Right lobe of liver (tissue), 4 donors: ENCODE results near the gene BSCL2.

Experiments used
- POLR2A ChIP-seq: fragments of 450-650 bp; IDR thresholded peaks from one replicate; pipeline ENCODE4 v1.6.1; 2017; ENCODE audit warnings: antibody characterized with exemption, mild to moderate bottlenecking
- TF ChIP-seq, protein P1 (sequence below), 4 donors: fragments of 200-600 bp in 3 of 4; fragments of 450-650 bp in 1 of 4; IDR thresholded peaks; one replicate each; pipeline versions ENCODE4 v1.5.1 to v1.8.0; 2016 to 2022; ENCODE audit warnings: antibody characterized with exemption in 4 of 4, mild to moderate bottlenecking in 2 of 4
- donor health status: DM: no; HTN: no; CAD: no.
- donor health status: DM: no; HTN: no; CAD: no.
- donor health status: DM: no; HTN: yes; CAD: no.

DNA sequence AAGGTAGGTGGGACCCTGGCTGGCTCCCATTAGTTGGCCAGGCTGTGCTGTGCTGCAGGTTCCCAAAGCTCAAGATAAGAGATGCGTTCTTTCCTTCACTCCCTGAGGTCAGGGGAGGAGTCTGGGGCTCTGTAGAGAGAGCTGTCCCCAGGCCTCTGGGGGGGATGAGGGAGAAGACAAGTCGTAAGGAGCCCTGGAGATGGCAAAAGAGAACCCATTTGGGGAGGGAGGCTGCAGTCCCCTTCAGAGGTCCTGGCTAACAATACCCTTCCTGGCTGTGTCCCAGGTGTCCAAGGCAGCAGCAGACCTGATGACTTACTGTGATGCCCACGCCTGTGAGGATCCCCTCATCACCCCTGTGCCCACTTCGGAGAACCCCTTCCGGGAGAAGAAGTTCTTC is 1.2 kb upstream of the BSCL2 start:
- TF ChIP-seq, protein P1, sequence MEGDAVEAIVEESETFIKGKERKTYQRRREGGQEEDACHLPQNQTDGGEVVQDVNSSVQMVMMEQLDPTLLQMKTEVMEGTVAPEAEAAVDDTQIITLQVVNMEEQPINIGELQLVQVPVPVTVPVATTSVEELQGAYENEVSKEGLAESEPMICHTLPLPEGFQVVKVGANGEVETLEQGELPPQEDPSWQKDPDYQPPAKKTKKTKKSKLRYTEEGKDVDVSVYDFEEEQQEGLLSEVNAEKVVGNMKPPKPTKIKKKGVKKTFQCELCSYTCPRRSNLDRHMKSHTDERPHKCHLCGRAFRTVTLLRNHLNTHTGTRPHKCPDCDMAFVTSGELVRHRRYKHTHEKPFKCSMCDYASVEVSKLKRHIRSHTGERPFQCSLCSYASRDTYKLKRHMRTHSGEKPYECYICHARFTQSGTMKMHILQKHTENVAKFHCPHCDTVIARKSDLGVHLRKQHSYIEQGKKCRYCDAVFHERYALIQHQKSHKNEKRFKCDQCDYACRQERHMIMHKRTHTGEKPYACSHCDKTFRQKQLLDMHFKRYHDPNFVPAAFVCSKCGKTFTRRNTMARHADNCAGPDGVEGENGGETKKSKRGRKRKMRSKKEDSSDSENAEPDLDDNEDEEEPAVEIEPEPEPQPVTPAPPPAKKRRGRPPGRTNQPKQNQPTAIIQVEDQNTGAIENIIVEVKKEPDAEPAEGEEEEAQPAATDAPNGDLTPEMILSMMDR (IDR thresholded peaks at IDR 0.05), result no peak
- TF ChIP-seq POLR2A, result no peak
